ENCODE results near the gene F12.
A peak's percentile ranks its signal among the peaks of the same experiment; 100 is the strongest.
"Not testable (repeated sequence)": the region's sequence is repeated elsewhere in the genome, so short reads cannot be mapped to it uniquely, and the experiment has no call there.

The F12 gene

GRCh38 chr5:177387405-177387804, 22.0 kb downstream of the F12 start:
- DNase-seq (ENCODE audit: low spot score) = no peak

- DNase-seq (ENCODE audit: low spot score) = no peak
Measured at GRCh38 chr5:177386542-177386941, 22.8 kb downstream of the F12 start.

DNA sequence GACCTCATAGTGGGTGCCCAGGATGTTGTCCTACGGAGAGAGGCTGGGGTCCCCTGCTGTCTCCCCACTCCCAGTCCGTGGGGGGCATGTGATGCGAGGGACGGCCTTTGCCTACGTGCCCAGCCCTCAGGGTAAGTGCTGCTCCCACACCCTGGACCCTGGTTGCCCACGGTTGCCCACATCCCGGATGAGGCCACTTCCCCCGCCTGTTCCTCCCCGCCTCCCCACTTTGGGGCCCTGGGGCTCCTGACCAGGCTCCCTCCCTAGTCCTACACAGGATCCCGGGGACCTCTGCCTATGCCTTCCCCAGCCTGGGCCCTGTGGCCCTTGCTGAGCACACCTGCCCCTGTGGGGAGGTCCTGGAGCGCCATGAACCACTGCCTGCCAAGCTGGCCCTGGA, 23.6 kb downstream of the F12 start:
- DNase-seq (ENCODE audit: low spot score) = no peak

- DNase-seq (ENCODE audit: low spot score) = no peak
Measured at GRCh38 chr5:177384134-177384533, 25.2 kb downstream of the F12 start, which contains the start of gene SLC34A1. Gene SLC34A1 (plus strand): TSS chr5:177384434. CDS start chr5:177385742, 1,308 bp downstream.

DNA sequence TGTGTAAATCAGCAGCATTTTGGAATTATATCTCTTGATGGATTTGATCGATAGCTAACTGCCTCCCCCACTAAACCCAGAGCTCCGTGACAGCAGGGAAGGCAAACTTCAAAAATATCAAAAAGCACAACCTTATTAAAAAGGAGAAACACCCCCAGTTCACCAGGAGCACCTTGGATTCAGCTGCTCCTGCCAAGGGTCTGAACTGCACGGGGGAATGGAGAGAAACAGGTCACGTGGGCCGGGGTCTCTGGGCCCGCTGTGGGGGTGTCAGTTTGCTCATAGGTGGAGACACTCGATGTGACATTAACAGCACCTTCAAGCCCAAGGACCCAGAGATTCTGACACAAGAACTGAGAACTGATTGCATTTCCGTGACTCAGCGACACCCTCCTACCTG, 26.2 kb downstream of the F12 start:
- DNase-seq (ENCODE audit: low spot score) = no peak

GRCh38 chr5:177382423-177383029, 26.8 kb downstream of the F12 start:
- peak; percentile 54 for DNase-seq (ENCODE audit: low spot score)

GRCh38 chr5:177380805-177381126, 28.6 kb downstream of the F12 start:
- no peak for DNase-seq (ENCODE audit: low spot score)

GRCh38 chr5:177378884-177379883, 30.2 kb downstream of the F12 start:
- peak; percentile 54 for DNase-seq (ENCODE audit: low spot score)

DNA sequence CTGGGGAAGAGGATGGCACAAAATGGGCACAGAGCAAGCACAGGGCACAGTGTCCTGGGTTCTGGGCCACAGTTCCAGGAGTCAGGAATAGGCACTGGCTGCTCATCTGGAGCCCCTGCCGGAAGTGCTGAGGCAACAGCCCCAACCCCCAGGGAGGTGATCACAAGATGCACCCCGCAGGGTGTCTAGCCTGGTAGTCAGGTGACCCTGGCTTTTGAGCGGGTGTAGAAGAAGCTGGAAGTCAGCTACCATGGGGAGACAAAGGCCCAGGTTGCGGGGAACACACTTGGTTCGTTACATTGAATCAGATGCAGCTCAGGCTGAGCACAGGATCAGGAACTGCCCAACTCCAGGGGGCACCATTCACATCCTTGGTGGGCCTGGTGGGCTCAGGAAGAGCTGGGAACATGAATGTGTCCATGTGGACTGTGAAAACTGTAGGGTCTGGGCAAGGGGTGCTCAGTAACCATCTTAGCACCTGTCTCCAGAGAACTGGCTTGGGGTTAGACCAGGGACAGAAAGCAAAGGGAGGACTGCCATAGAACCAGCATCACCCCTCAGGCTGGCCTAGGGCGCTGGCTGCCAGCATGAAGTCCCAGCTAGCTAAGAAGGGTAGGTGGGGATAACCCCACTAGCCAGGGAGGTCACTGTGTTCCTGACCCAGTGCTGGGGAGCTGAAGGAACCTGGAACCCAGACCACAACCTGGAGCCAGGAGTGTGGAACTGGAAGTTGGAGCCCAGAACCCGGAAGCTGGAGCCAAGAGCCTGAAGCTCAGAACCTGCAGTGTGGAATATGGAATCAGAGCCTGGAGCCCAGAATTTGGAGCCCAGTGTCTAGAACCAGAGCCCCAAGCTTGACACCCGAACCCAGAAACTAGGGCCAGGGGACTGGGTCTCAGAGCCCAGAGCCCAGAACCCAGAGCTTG, 31.2 kb downstream of the F12 start:
- no peak for DNase-seq (ENCODE audit: low spot score)

DNA sequence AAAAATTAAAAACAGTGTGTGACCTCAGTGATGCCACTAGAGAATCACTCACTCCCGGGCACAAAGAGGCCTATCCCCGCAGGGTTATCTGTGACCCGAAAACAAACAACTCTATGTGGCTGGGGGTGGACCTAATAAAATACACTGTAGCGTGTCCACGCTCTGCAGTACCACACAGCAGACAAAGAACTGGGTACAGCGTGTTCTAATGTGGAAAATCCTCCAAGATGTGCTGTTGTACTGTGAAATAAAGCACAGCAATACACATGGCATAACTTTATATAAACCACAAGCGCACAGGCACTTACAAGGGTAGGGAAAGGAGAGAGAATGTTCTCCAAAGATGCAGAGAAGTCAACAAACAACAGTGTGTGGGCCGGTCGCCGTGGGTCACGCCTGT, 33.3 kb downstream of the F12 start:
- DNase-seq (ENCODE audit: low spot score) = no peak

DNA sequence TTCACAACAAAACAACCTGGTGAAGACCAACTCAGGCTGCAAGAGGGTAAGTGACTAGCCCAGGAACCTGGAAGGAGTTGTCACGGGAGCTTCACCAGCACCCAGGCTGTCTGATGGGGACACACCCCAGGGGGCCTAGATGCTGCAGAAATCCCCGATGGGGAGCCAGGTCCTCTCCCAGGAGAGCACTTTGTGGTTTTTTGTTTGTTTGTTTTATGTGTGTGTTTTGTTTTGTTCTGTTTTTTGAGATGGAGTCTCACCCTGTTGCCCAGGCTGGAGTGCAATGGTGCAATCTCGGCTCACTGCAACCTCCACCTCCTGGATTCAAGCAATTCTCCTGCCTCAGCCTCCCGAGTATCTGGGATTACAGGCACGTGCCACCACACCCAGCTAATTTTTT, 33.8 kb downstream of the F12 start:
- not testable (repeated sequence) for DNase-seq (ENCODE audit: low spot score)

GRCh38 chr5:177374211-177374610, 35.2 kb downstream of the F12 start:
- no peak for DNase-seq (ENCODE audit: low spot score)

GRCh38 chr5:177373806-177374205, 35.6 kb downstream of the F12 start:
- no peak for DNase-seq (ENCODE audit: low spot score)

- DNase-seq (ENCODE audit: low spot score) = no peak
Measured at GRCh38 chr5:177372910-177373309, 36.5 kb downstream of the F12 start.

DNA sequence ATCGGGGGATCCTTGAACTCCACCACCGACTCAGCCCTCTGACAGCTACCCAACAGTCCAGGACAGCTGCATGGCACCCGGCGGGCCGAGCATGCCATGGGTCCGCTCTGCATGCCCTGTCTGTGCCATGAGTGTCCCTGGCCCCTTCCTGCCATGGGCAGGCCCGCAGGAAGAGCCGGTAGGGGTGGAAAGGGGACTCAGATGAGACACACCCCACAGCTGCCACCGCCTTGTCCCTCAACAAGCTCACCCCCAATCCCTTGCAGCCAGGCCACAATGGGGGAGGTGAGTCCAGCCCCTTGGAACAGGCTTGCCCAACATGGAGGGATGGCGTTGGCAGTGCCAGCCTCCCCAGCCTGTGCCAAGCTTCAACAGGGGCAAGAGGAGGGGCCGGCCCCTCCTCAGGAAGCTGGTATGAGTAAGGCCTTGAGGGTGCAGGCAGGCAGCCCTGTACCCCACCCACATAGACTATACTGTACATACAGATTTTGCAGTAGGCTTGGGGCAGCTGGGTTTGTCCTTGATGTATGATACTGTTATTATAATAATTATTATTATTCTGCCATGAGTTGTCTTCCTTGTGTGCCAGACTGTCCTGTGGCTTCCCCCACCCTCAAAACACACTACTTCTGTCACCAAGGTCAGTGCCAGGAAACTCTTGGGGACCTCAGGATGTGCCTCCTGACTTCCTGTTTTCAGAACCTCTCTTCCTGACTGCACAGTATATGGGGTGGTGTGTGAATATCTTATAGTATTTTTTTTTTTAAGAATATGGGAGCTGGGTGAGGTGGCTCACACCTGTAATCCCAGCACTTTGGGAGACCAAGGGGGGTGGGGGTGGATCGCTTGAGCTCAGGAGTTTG, 37.1 kb downstream of the F12 start:
- DNase-seq (ENCODE audit: low spot score) = peak; percentile 54

GRCh38 chr5:177371120-177372033, 38.0 kb downstream of the F12 start:
- DNase-seq (ENCODE audit: low spot score) = no peak

- DNase-seq (ENCODE audit: low spot score) = peak; percentile 69
Measured at GRCh38 chr5:177370488-177371119, 38.8 kb downstream of the F12 start.

DNA sequence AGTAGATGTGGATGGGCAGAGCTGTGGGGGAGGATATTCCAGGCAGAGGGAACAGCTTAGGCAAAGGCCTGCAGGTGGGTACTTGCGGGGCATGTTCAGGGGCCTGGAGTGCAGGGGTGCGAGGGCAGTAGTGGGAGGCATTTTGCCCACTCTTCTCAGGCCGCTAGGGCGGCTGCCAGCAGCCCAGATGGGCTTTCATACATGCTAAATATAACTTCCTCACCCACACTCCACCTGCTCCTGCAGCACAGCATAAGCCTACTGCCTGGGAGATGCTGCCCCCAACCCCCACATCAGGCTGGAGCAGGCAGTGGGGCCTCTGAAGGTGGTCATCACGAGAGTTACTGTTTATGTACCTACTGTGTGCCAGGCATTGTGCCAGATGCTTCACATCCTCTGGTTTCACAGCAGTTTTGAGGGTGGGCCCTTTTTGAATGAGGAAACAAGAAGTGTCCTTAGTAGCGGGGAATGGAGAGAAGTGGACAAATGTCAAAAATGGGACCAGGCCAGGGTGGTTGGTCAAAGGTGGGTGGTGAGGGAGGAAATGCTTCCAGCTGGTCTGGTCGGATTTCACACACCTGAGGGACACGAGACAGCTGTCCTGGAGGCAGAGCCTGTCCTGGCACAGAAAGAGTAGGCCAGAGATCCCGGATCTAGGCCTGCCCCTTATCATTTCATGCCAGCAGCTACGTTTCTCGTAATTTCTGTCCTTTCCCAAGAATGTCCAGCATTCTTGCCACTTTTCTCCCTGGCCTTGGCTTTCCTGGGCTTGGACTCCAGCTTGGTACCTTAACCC, 39.5 kb downstream of the F12 start:
- no peak for DNase-seq (ENCODE audit: low spot score)

All from CD4-positive, alpha-beta T cell treated with Interleukin-6 at 100 ng/mL for 8 hours (primary cell).